Iris pigment epithelial cell (primary cell): ENCODE data around the gene IL6ST.

Experiments used
- DNase-seq: peaks from one replicate; pipeline ENCODE4 v3.0.0-alpha.2; 2011; ENCODE audit warnings: low read depth

IL6ST gene

GRCh38 chr5:55896238-55896637 is 98.5 kb downstream of the IL6ST start:
- DNase-seq = no peak

GRCh38 chr5:55895346-55895745 is 99.4 kb downstream of the IL6ST start:
- DNase-seq = no peak

DNA sequence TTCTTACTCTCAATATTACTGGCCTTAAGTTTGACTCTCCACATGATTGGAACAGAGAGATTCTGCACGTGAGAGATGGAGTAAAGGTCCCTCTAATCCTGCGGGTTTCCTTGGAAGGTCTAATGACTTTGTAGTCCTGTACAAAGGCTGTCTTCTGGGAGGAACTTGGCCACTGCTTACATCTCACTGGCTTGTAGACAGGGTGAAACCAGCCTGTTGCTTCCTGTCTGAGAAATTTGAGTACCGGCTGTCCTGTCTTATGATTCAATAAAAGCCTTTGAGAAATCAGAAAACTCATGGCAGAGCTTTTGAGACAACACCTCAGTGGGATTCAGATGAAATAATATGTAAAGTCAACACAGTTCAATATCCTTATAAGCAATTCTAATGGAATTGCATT is 100.6 kb downstream of the IL6ST start:
- DNase-seq = peak; percentile 74

- no peak for DNase-seq
Measured at GRCh38 chr5:55892479-55892878, 102.3 kb downstream of the IL6ST start.

DNA sequence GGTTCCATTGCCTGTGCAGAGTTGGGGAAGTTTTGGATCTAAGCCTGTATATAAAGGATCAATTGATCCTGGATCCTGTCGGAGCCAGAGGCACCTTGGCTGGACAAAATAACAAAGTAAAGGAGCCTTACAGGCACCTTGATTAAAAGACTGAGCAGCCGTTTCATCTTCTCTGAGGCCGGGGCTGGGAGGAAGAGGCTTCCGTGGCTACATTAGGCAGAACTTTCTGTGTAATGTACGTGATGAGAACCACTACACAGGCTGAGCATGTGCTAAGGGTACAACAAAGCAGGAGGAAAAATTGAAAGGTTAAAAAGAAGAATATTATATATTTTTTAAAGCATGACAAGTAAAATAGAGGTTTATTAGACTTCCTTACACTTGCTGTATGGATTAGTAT is 106.6 kb downstream of the IL6ST start:
- no peak for DNase-seq

DNA sequence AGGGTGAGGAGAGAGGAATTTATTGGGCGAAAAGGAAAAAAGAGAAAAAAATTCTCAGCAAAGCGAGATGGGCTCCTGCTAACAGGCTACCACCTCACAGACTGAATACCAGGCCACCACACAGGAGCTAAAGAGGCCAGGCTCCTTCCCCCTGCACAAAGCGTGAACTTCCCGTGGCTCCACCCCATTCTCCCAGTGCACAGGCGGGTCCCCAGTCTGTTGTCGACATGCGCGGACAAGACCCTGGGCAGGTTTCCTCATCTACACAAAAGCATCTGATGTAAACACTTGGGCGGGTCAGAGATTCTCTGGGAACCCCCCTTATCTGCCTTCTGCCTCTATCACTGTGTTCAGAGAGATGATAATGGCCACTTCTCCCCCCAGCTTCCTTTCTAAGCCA is 109.4 kb downstream of the IL6ST start:
- no peak for DNase-seq
